ENCODE data around the gene MVB12B.

- TF ChIP-seq, protein P1, sequence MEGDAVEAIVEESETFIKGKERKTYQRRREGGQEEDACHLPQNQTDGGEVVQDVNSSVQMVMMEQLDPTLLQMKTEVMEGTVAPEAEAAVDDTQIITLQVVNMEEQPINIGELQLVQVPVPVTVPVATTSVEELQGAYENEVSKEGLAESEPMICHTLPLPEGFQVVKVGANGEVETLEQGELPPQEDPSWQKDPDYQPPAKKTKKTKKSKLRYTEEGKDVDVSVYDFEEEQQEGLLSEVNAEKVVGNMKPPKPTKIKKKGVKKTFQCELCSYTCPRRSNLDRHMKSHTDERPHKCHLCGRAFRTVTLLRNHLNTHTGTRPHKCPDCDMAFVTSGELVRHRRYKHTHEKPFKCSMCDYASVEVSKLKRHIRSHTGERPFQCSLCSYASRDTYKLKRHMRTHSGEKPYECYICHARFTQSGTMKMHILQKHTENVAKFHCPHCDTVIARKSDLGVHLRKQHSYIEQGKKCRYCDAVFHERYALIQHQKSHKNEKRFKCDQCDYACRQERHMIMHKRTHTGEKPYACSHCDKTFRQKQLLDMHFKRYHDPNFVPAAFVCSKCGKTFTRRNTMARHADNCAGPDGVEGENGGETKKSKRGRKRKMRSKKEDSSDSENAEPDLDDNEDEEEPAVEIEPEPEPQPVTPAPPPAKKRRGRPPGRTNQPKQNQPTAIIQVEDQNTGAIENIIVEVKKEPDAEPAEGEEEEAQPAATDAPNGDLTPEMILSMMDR (IDR thresholded peaks at IDR 0.05), result no peak
- TF ChIP-seq POLR2A (IDR thresholded peaks at IDR 0.05), result no peak
These were observed 85.3 kb downstream of the MVB12B start for GRCh38 chr9:126411948-126412284.
